Raji (cell line): Measurements from ENCODE around the gene MGMT.

ENCODE experiments used
- POLR2A ChIP-seq: IDR thresholded peaks from 2 replicates; pipeline ENCODE4 v1.6.1; 2011; ENCODE audit warnings: low read depth, low read length, control low read depth; ENCODE audit not compliant: insufficient read depth

MGMT gene

DNA sequence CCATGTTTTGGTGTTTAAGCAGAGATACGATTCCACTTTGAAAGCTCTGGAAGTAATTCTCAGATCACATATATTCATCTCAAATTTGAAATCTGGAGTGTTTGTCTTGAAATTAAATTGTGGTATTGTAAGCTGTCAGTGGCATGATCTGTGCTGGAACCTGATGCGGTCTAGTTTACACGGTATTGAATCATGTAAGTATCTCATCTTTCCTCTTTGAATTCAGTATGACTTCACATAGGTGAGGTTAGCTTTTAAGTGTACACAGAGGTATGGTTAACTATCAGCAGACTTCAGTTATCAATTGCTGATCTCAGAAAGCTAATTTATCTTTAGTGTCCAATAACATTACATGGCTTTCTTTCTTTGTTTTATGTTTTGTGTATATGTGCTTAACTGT is 155.2 kb downstream of the MGMT start:
- TF ChIP-seq POLR2A: no peak

DNA sequence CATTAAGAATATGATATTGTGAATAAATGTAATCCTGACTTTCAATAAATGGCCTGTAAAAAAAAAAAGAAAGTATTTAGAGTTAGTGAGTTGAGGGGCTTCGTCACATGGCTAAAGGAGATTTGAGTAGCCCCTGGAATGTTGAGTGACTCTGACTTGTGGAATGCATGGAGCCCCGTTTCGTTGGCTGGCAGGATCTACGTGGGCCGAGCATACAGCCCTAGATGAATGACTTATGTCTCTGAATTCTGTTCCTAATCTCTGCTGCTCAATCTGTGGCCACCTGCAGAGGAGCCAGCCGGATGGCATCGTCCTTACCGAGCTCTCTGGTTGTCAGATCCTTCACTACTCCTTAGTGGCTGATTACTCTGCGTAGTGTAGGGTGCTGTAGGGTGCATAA is 155.7 kb downstream of the MGMT start:
- TF ChIP-seq POLR2A: no peak

DNA sequence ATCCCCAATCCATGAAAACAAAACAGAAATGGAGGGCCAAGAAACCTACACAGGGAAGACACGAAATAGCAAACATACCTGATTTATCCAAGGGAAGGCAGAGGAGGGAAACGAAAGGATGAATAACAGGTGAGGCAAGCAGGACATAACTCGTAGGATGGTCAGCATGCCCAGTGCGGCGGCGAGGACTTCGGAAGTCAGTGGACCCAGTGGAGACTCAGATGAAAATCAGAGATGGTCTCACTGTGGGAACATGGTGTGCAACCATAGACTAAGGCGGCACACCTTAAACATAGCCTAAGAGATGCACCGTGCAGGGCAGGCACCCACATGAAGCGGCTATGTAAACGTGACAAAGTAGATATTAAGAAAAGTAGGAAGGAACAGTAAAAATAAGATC is 157.5 kb downstream of the MGMT start:
- no peak for TF ChIP-seq POLR2A

GRCh38 chr10:129626309-129626708 is 159.3 kb downstream of the MGMT start:
- TF ChIP-seq POLR2A: no peak

DNA sequence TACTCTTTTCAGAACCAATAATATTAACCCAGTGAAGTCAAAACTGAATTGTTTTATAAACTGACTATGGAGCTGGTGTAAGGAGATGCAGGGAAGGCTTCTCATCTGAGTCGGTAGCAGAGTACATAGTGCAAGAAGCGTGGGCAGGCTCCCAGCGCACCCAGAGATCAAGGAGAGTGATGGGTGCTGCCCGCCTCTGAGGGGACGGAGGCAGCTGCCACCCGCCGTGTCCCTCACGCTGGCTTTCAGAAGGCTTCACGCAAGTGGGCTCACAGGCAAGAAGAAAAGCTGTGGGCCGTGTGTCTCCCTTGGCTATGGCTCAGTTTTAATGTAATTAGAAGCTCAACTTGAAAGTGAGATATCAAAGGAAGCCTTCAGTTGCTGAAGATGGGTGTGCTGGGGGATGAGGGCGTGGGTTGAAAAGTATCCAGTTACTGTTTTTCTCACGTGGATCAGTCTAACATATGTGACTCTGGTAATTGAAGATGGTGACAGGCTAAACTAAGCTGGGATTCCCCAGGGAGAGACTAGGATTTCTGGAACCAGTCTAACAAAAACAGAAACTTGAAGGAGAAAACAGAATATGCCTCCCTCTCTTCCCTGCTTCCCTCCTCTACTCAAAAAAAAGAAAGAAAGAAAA is 159.9 kb downstream of the MGMT start:
- no peak for TF ChIP-seq POLR2A

DNA sequence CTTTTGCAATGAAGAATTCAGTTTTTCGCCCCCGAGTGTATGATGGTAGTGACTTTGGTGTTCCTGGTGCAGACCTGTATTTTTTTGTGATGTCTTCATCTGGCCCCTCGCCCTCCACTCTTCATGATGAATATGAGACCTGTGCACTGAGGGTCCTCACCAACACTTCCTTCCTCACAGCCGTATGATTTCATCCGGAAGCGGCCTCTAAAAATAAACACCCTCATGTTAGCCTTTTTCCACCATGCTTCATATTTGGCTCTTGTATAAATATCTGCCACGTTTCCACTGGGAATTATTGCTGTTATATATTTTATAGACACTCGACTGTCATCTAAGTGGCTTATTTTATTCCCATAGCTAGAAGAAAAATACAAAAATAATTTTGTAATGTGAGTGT is 160.4 kb downstream of the MGMT start:
- TF ChIP-seq POLR2A: no peak

GRCh38 chr10:129628823-129629222 is 161.8 kb downstream of the MGMT start:
- no peak for TF ChIP-seq POLR2A

DNA sequence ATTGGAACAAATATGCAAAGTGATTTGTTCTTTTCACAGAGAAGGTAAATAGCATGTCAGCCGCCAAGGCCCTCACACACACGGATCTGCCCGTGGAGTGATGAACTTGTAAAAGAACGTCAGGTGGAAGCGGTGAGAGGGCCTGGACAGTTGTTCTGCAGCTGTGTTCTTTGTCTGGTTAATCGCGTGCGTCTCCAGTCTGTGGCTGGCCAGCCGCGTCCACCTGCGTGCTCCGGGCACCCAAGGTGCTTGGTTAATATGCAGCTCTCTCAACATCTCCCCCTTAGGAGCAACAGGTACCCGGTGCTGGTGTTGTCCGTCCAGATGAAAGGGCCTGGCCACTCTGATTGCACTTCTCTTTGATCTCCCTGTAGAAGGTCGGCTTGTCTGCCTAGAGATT is 162.9 kb downstream of the MGMT start:
- TF ChIP-seq POLR2A: no peak

DNA sequence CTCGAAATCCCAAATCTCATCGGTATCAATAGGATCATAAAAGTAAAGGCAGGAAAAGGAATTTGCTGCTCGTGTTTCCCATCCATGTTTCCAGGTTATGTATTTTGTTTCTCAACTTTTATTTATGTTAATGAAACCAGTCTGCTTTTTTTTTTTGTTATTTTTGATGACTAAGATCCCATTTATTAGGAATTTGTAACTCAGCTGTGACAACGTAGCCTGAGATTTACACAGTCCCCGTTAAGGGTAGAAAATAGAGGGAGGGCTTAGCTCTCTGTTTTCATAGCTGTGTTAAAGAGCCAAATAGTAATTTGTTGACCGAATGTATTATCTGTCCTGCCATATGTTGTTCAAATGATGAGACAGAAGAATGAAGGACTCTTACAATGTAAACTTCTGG is 164.0 kb downstream of the MGMT start:
- TF ChIP-seq POLR2A: no peak

- no peak for TF ChIP-seq POLR2A
These were observed 165.0 kb downstream of the MGMT start for GRCh38 chr10:129631870-129632623.

- no peak for TF ChIP-seq POLR2A
These were observed 170.0 kb downstream of the MGMT start for GRCh38 chr10:129637010-129637409.

- TF ChIP-seq POLR2A: no peak
These were observed 170.8 kb downstream of the MGMT start for GRCh38 chr10:129637846-129638245.

- TF ChIP-seq POLR2A: no peak
These were observed 174.3 kb downstream of the MGMT start for GRCh38 chr10:129641351-129641750.

GRCh38 chr10:129641982-129642381 is 174.9 kb downstream of the MGMT start:
- TF ChIP-seq POLR2A: no peak

- TF ChIP-seq POLR2A: no peak
These were observed 175.4 kb downstream of the MGMT start for GRCh38 chr10:129642427-129642826.

DNA sequence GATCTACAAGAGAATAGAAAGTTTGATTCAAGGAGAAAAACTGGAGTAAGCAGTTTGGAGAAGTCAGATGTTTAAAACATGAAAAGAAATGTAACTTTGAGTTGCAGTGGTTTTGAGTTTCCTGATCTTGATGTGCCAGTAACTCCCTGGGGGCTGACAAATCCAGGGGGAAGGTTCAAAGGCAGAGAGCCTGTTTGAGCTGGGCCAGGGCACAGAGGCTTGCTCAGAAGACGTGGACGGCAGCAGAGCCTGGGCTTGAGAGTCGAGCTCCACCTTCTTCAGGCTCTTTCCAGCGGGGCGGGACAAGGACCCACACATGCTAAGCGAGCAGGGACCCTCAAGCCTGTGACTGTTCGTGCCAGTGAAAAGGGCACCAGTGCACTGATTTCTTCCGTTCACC is 176.2 kb downstream of the MGMT start:
- TF ChIP-seq POLR2A: no peak

DNA sequence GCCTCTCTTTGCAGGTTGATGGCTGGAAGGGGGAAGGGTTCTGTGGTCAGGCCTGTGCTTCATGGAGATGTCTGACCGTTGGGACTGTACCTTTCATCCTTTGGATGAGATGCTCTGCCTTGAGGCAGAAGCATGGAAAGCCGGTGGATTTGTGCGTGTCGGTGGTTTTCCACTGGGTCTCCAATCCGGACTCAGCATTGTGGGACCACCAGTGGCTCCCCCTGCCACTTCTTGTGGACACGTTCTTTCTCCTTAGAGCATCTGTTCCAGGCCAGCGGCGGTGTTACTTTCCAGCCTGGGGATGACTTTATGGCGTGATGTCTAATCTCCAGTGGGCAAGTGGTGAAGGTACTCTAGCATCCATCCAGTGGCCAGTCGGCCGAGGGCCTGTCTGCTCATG is 178.4 kb downstream of the MGMT start:
- no peak for TF ChIP-seq POLR2A
